HG02623 (cell line): Measurements from ENCODE around the gene MAPRE3.

Experiments
- ATAC-seq: cut with Tn5 transposase; IDR thresholded peaks from one replicate; pipeline ENCODE4 v1.9.1; 2021; ENCODE audit warnings: moderate library complexity; ENCODE audit not compliant: unreplicated experiment

MAPRE3 gene

GRCh38 chr2:26982102-26982742, 11.8 kb downstream of the MAPRE3 start:
- ATAC-seq, result no peak

DNA sequence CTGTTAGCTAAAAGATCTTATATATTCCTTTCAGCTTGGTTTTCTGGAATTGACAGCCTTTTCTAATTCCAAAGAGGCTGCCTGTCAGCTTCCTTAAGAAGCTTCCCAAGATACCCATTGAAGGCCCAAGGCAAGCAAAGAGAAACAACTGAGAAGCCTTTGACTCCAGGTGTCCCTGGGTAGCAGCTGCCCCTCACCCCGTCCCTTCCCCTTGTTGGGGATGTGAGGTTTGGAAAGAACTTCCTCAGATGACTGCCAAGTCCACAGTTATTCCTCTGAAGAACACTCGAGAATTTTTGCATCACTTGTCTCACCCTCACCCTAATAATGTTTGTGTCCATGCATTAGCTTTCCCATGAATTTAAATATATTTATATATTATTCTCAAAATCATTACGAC, 13.3 kb downstream of the MAPRE3 start:
- no peak for ATAC-seq

DNA sequence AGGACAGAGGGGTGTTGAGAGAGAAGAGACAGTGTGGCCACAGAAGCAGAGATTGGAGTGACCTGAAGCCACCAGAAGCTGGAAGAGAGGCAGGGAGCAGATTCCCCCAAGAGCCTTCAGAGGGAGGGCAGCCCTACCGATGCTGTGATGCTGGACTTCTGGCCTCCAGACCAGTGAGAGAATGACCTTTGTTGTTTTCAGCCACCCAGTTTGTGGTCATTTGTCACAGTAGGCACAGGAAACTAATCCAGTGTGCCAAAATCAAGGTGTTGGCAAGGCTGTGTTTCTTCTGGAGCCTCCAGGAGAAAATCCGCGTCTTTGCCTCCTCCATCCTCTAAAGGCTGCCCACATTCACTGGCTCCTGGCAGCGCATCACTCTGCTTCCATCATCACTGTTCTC, 15.4 kb downstream of the MAPRE3 start:
- no peak for ATAC-seq

GRCh38 chr2:26986576-26986975, 16.1 kb downstream of the MAPRE3 start:
- no peak for ATAC-seq

DNA sequence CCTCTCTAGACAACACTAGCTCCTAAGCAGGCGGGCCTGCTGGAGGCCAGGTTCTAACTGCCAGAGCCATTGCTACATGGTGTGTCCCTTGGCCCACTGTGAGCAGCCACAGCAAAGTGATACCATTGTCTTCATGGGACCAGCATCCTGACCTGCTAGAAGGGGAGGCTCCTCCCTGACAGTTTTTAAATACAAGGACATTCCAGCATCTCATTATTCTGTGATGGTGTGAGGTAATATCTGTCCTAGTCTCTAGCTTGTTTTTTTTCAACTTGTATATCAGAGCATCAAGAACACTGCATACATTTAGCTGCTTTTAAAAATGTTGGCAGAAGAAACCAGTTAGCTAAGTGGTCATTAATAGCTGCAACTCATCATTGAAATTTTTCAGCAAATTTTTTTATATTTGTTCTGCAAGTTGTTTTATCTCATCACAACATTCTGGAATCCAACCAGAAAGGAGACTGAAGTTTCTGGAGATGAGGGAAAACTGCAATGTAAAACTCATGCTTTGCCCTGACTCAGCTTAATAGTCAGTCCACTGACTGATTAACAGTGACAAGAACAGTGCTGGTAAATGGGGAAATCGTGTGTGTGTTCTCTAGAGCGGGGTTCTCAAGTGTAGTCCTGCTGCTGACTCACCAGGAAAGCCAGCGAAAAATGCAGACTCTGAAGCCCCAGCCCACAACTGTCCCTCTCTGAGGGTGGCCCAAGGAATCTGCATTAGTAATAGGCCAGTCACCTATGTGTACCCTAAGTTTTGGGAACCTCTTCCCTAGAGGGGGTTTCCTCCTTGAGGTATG, 17.8 kb downstream of the MAPRE3 start:
- ATAC-seq, result no peak

- no peak for ATAC-seq
Observed at GRCh38 chr2:26989156-26989555, 18.7 kb downstream of the MAPRE3 start.

- ATAC-seq, result no peak
Observed at GRCh38 chr2:26991717-26992116, 21.3 kb downstream of the MAPRE3 start.

GRCh38 chr2:26993768-26994167, 23.3 kb downstream of the MAPRE3 start:
- no peak for ATAC-seq

- ATAC-seq, result no peak
Observed at GRCh38 chr2:26994983-26995382, 24.5 kb downstream of the MAPRE3 start.

DNA sequence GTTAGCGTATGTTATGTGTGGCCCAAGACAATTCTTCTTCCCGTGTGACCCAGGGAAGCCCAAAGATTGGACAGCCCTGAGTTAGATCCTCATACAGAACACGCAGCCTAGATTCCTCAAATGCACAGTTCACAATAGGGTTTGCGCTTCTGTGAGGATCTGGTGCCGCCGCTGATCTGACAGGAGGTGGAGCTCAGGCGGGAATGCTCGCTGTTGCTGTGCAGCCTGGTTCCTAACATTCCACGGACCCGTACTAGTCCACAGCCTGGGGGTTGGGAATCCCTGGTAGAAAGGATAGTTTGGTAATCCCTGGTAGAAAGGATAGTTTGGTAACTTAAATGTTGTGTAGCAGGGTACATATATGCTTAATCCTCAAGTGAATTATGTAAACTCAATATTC, 27.0 kb downstream of the MAPRE3 start:
- ATAC-seq, result no peak

GRCh38 chr2:26998323-26998722, 27.9 kb downstream of the MAPRE3 start:
- ATAC-seq, result no peak

GRCh38 chr2:27000228-27000627, 29.8 kb downstream of the MAPRE3 start:
- ATAC-seq, result no peak

GRCh38 chr2:27000995-27001394, 30.6 kb downstream of the MAPRE3 start:
- ATAC-seq, result no peak

- ATAC-seq, result no peak
Observed at GRCh38 chr2:27001950-27002349, 31.5 kb downstream of the MAPRE3 start.

DNA sequence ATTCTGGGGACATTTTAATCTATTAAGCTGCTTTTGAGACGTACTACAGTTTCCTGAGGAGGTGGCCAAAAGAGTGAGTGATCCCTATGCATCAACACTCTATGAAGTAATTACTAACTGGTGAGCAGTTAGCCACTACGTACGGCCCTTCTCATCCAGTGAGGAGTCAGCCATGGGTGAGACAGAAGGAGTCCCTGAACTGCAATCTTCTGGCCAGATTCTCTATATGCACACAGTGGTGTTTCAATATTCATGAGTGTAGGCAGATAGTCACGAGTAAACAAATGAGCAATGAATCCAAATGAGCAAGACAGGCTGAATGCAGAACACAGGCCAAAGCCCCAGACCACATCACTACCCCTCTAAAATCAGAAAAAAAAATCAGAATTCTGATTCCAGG, 32.6 kb downstream of the MAPRE3 start:
- no peak for ATAC-seq

- no peak for ATAC-seq
Observed at GRCh38 chr2:27003857-27004256, 33.4 kb downstream of the MAPRE3 start.

DNA sequence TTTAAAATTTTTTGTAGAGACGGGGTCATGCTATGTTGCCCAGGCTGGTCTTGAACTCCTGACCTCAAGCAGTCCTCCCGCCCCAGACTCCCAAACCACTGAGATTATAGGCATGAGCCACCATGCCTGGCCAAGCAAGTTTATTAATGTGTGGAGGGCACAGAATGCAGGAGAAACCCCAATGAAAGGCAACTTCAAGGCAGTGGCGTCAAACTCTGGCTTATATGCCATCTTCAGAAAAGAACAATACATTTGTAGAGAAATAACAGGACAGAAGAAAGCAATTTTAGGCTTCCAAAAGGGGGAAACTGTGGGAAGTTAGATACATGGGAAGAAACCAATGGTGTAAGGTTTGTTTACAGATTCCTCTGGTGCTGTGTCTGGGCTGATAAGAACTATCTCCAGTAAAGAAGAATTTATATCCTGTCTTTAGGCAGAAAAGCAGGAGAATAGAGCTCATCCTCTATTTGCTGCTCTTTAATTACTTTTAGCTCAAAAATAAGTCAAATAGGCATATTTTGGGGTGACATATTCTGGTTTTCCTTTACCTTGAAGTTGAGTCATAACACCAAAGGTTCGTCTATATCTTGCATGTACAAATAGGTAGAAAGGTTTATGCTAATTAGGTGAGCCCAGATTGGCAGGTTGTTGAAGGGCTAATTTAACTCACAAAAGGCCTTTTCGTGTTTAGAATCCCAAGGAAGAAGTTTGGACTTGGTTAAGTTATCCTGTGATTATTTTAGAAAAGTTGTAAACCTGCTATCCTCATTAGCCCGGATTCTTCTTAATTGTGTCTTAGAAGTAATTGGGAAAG, 36.4 kb downstream of the MAPRE3 start:
- ATAC-seq, result no peak

DNA sequence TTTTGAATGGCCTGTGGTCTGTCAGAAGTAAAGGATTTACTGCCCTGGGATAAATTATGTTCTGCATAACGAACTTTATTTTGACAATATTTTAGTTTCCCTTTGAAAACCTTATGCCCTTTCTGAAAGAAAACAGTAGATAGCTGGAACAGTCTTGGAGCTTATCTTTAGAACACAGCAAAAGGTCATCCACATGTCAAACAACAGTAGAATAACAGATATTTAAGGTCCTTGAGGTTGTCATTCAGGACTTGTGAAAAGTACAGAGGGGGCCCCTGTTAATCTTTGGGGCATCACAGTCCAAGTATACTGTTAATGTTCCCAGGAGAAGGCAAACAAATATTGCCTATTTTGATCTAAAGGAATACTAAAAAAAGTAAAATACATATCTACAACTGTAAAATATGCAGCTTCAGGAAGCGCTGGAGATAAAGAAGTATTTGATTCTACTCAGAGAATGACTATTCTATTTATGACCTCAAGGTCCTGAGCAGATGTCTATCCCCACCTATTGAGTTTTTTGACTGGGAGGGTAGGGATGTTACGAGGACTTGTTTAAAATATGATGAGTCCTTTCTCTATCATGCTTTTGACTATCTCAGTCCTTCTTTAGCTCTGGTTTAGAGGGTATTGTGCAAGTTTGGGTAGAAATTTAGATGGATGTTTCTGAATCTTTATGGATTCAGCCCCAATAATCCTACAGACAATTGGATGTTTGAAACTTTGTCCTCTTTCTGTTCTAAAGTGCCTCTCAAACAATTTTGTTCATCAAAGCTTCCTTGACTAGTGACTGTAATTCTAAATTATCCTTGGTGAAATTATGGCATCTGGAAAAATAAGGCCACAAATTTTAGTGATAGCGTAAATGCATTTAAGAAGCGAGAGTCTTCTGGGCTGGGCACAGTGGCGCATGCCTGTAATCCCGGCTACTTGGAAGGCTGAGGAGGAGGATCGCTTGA, 37.3 kb downstream of the MAPRE3 start:
- ATAC-seq, result no peak

- ATAC-seq, result no peak
Observed at GRCh38 chr2:27008678-27009077, 38.2 kb downstream of the MAPRE3 start.

DNA sequence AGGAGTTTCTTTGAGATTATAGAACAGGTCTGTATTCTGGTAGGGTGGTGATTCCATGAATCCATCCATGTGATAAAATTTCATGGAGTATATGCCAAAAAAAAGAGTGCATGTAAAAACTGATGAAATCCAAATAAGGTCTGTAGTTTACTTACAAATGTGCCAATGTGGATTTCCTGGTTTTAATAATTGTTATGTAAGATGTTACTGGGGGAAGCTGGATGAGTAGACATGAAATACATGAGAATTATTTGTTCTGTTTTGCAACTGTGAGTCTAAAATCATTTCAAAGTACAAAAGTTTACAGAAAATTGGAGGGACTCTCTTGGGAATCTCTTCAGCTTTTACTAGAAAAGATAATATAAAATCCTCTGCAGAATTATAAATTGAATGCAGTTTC, 38.6 kb downstream of the MAPRE3 start:
- no peak for ATAC-seq

DNA sequence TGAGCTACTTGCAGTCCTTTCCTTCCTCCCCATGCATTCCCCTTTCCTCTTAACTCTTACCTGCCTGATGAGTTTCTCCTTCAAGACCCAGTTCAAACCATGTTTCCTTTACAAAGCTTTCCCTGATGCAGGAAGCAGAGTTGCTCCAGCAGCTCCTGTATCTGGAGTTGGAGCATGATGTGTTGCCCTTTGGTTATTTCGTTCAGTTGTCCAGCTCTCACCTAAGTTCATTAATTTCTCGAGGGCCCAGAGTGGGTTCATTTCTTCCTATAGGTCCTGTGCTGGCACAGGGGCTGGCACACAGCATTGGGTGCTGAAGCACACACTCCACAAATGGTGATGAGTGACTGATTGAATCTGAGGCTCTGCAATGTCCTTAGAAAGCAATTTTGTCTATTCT, 39.3 kb downstream of the MAPRE3 start:
- ATAC-seq, result no peak
